ENCODE measurements around the gene SLC4A2.
"Not testable (repeated sequence)": the region's sequence is repeated elsewhere in the genome, so short reads cannot be mapped to it uniquely, and the experiment has no call there.

SLC4A2 gene

DNA sequence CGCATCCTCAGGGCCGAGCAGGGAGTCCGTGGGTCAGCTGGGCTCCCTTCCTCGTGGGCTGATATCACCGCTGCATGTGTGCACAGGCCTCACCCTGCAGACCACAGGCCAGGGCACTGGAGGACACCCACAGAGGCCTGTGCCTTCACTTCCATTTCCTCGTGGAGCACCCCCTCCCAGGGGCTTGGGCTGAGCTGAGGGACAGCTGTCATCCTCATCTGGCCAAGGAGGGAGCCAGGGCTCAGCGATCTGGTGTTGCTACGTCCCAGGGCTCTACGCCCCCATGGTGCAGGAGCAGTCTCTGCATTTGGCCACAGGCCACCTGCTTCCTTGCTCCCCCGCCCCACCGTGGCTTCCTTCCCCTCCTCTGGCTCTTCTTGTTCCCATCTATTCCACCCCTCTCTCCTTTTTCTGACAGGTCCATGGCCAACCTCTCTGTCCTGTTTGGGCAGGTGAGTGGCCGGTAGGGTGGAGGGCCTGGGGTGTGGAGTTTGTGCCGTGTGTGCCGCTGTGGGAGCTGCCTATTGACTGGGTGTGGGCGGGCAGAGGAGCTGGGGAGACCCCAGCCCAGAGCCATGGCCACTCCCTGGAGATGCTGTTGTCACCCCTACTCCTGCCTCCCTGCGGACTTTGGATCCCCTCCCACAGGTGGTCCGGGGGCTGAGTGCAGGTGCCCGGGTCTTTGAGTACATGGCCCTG lies 19.4 kb upstream of the SLC4A2 start:
- Histone ChIP-seq H2AK5ac (ENCODE audit: low read depth, low read length) (no peak overlapping the region), H4K8ac (ENCODE audit: low read depth, low read length) (no peak overlapping the region), H3K27ac (replicated peaks; ENCODE audit: low read length) (no peak overlapping the region), H4K91ac (ENCODE audit: low read depth, low read length, poor library complexity) (no peak overlapping the region), H3K79me1 (ENCODE audit: low read depth, low read length) (no peaks in the 10 kb centered on the region), H2BK5ac (ENCODE audit: low read length) (no peak overlapping the region), H3K27me3 (ENCODE audit: control insufficient read depth in 3 of 3, insufficient read depth in 3 of 3, low read depth in 1 of 3, low read length in 3 of 3) (no peaks in the 10 kb centered on the region), H3K9ac (ENCODE audit: low read depth, low read length, poor library complexity) (peak overlapping the region; percentile 21), H3K4me1 (ENCODE audit: control insufficient read depth in 2 of 2, insufficient read depth in 1 of 2, low read depth in 1 of 2, low read length in 2 of 2) (peaks cover 0 to 9% of the 10 kb centered on the region in 2 donors), H3K4me3 (ENCODE audit: low read length in 2 of 2) (no peak overlapping the region), H2BK120ac (ENCODE audit: low read depth, low read length) (no peak overlapping the region), H2BK15ac (ENCODE audit: low read length) (no peak overlapping the region), H3K18ac (ENCODE audit: low read length) (no peak overlapping the region), H2AFZ (ENCODE audit: low read length) (no peak overlapping the region), H3K4me2 (ENCODE audit: insufficient read depth, low read length, poor library complexity, severe bottlenecking) (no peak overlapping the region), H3K36me3 (replicated peaks in 1 of 2; ENCODE audit: control insufficient read depth in 2 of 2, insufficient read depth in 2 of 2, low read length in 2 of 2) (peaks cover 11 to 23% of the 10 kb centered on the region in 2 donors), H3K4ac (ENCODE audit: low read length) (no peak overlapping the region), H3K9me3 (replicated peaks in 1 of 2; ENCODE audit: control insufficient read depth in 2 of 2, insufficient read depth in 1 of 2, low read depth in 1 of 2, low read length in 2 of 2) (no peaks in the 10 kb centered on the region), H3K14ac (ENCODE audit: low read length) (no peak overlapping the region), H3K23ac (ENCODE audit: low read depth, low read length, poor library complexity) (peak overlapping the region; percentile 73), H2BK12ac (ENCODE audit: low read length) (peak overlapping the region; percentile 10)
- no CpG with 5 or more reads among the region's 18 CpGs for WGBS, 2 donors (ENCODE audit: extremely low coverage in 2 of 2, insufficient read length in 2 of 2, insufficient replicate concordance in 1 of 2)
- DNase-seq (ENCODE audit: low spot score) = no peak

- Histone ChIP-seq H2AFZ (ENCODE audit: low read length) (no peak overlapping the region), H3K36me3 (replicated peaks in 1 of 2; ENCODE audit: control insufficient read depth in 2 of 2, insufficient read depth in 2 of 2, low read length in 2 of 2) (peaks cover 6 to 19% of the 10 kb centered on the region in 2 donors), H3K14ac (ENCODE audit: low read length) (peak overlapping the region; percentile 56), H2BK120ac (ENCODE audit: low read depth, low read length) (no peak overlapping the region), H3K27ac (replicated peaks; ENCODE audit: low read length) (no peak overlapping the region), H3K79me1 (ENCODE audit: low read depth, low read length) (no peaks in the 10 kb centered on the region), H3K9ac (ENCODE audit: low read depth, low read length, poor library complexity) (peak overlapping the region; percentile 60), H3K4me3 (ENCODE audit: low read length in 2 of 2) (no peak overlapping the region), H3K4me2 (ENCODE audit: insufficient read depth, low read length, poor library complexity, severe bottlenecking) (no peak overlapping the region), H3K4me1 (ENCODE audit: control insufficient read depth in 2 of 2, insufficient read depth in 1 of 2, low read depth in 1 of 2, low read length in 2 of 2) (peaks cover 0 to 9% of the 10 kb centered on the region in 2 donors), H3K18ac (ENCODE audit: low read length) (peak overlapping the region; percentile 17), H3K27me3 (ENCODE audit: control insufficient read depth in 3 of 3, insufficient read depth in 3 of 3, low read depth in 1 of 3, low read length in 3 of 3) (no peaks in the 10 kb centered on the region), H2BK12ac (ENCODE audit: low read length) (peak overlapping the region; percentile 58), H3K4ac (ENCODE audit: low read length) (no peak overlapping the region), H2BK15ac (ENCODE audit: low read length) (no peak overlapping the region), H2AK5ac (ENCODE audit: low read depth, low read length) (peak overlapping the region; percentile 56), H4K8ac (ENCODE audit: low read depth, low read length) (no peak overlapping the region), H4K91ac (ENCODE audit: low read depth, low read length, poor library complexity) (no peak overlapping the region), H2BK5ac (ENCODE audit: low read length) (peak overlapping the region; percentile 0), H3K23ac (ENCODE audit: low read depth, low read length, poor library complexity) (peak overlapping the region; percentile 73), H3K9me3 (replicated peaks in 1 of 2; ENCODE audit: control insufficient read depth in 2 of 2, insufficient read depth in 1 of 2, low read depth in 1 of 2, low read length in 2 of 2) (no peaks in the 10 kb centered on the region)
- no CpG with 5 or more reads among the region's 30 CpGs for WGBS, 2 donors (ENCODE audit: extremely low coverage in 2 of 2, insufficient read length in 2 of 2, insufficient replicate concordance in 1 of 2)
- DNase-seq (ENCODE audit: low spot score) = no peak
Measured at GRCh38 chr7:151040616-151041375, 18.6 kb upstream of the SLC4A2 start.

- not testable (repeated sequence) for H3K4ac ChIP-seq (ENCODE audit: low read length); H3K4me1 ChIP-seq (ENCODE audit: control insufficient read depth in 2 of 2, insufficient read depth in 1 of 2, low read depth in 1 of 2, low read length in 2 of 2); DNase-seq (ENCODE audit: low spot score); H2BK15ac ChIP-seq (ENCODE audit: low read length); H2AK5ac ChIP-seq (ENCODE audit: low read depth, low read length); H3K27me3 ChIP-seq (ENCODE audit: control insufficient read depth in 3 of 3, insufficient read depth in 3 of 3, low read depth in 1 of 3, low read length in 3 of 3); H4K8ac ChIP-seq (ENCODE audit: low read depth, low read length); H2AFZ ChIP-seq (ENCODE audit: low read length); H3K27ac ChIP-seq (replicated peaks; ENCODE audit: low read length); H2BK12ac ChIP-seq (ENCODE audit: low read length); H4K91ac ChIP-seq (ENCODE audit: low read depth, low read length, poor library complexity); H3K4me3 ChIP-seq (ENCODE audit: low read length in 2 of 2); H2BK5ac ChIP-seq (ENCODE audit: low read length); H3K4me2 ChIP-seq (ENCODE audit: insufficient read depth, low read length, poor library complexity, severe bottlenecking); H2BK120ac ChIP-seq (ENCODE audit: low read depth, low read length); H3K9me3 ChIP-seq (replicated peaks in 1 of 2; ENCODE audit: control insufficient read depth in 2 of 2, insufficient read depth in 1 of 2, low read depth in 1 of 2, low read length in 2 of 2); H3K23ac ChIP-seq (ENCODE audit: low read depth, low read length, poor library complexity); H3K36me3 ChIP-seq (replicated peaks in 1 of 2; ENCODE audit: control insufficient read depth in 2 of 2, insufficient read depth in 2 of 2, low read length in 2 of 2); H3K14ac ChIP-seq (ENCODE audit: low read length); H3K79me1 ChIP-seq (ENCODE audit: low read depth, low read length); H3K18ac ChIP-seq (ENCODE audit: low read length)
- WGBS, 2 donors (ENCODE audit: extremely low coverage in 2 of 2, insufficient read length in 2 of 2, insufficient replicate concordance in 1 of 2) = no CpG with 5 or more reads among the region's 10 CpGs
- peak overlapping the region; percentile 12 for H3K9ac ChIP-seq (ENCODE audit: low read depth, low read length, poor library complexity)
Measured at GRCh38 chr7:151043449-151043848, 15.9 kb upstream of the SLC4A2 start.

- H3K27me3 ChIP-seq (ENCODE audit: control insufficient read depth in 3 of 3, insufficient read depth in 3 of 3, low read depth in 1 of 3, low read length in 3 of 3) = no peaks in the 10 kb centered on the region
- H3K9ac ChIP-seq (ENCODE audit: low read depth, low read length, poor library complexity) = peak overlapping the region; percentile 84
- H2AK5ac ChIP-seq (ENCODE audit: low read depth, low read length) = no peak overlapping the region
- peak overlapping the region; percentile 65 for H3K23ac ChIP-seq (ENCODE audit: low read depth, low read length, poor library complexity)
- no peak overlapping the region for H2BK12ac ChIP-seq (ENCODE audit: low read length)
- H3K14ac ChIP-seq (ENCODE audit: low read length) = no peak overlapping the region
- H2AFZ ChIP-seq (ENCODE audit: low read length) = no peak overlapping the region
- H3K18ac ChIP-seq (ENCODE audit: low read length) = no peak overlapping the region
- no peak overlapping the region for H3K4ac ChIP-seq (ENCODE audit: low read length)
- no peak overlapping the region for H4K8ac ChIP-seq (ENCODE audit: low read depth, low read length)
- H3K79me1 ChIP-seq (ENCODE audit: low read depth, low read length) = no peaks in the 10 kb centered on the region
- no CpG with 5 or more reads among the region's 20 CpGs for WGBS, 2 donors (ENCODE audit: extremely low coverage in 2 of 2, insufficient read length in 2 of 2, insufficient replicate concordance in 1 of 2)
- no peak overlapping the region for H2BK5ac ChIP-seq (ENCODE audit: low read length)
- H3K4me2 ChIP-seq (ENCODE audit: insufficient read depth, low read length, poor library complexity, severe bottlenecking) = no peak overlapping the region
- H3K36me3 ChIP-seq (replicated peaks in 1 of 2; ENCODE audit: control insufficient read depth in 2 of 2, insufficient read depth in 2 of 2, low read length in 2 of 2) = peaks cover 6 to 10% of the 10 kb centered on the region in 2 donors
- no peak overlapping the region for H3K4me3 ChIP-seq (ENCODE audit: low read length in 2 of 2)
- H3K9me3 ChIP-seq (replicated peaks in 1 of 2; ENCODE audit: control insufficient read depth in 2 of 2, insufficient read depth in 1 of 2, low read depth in 1 of 2, low read length in 2 of 2) = no peaks in the 10 kb centered on the region
- no peak overlapping the region for H2BK120ac ChIP-seq (ENCODE audit: low read depth, low read length)
- DNase-seq (ENCODE audit: low spot score) = no peak
- no peak overlapping the region for H3K27ac ChIP-seq (replicated peaks; ENCODE audit: low read length)
- H3K4me1 ChIP-seq (ENCODE audit: control insufficient read depth in 2 of 2, insufficient read depth in 1 of 2, low read depth in 1 of 2, low read length in 2 of 2) = peaks cover 2 to 5% of the 10 kb centered on the region in 2 donors
- H4K91ac ChIP-seq (ENCODE audit: low read depth, low read length, poor library complexity) = no peak overlapping the region
- no peak overlapping the region for H2BK15ac ChIP-seq (ENCODE audit: low read length)
Measured at GRCh38 chr7:151043959-151044358, 15.4 kb upstream of the SLC4A2 start.
